Neuronal stem cell (in vitro differentiated cells): ENCODE measurements around the gene EFNB2.

Experiments used
- DNase-seq: peaks from one replicate; pipeline ENCODE4 v3.0.0-alpha.2; 2013; ENCODE audit warnings: low spot score
- H2AFZ ChIP-seq: one replicate; pipeline ENCODE4 v1.6.1; 2013; ENCODE audit warnings: mild to moderate bottlenecking, low read length, inconsistent platforms
- H2AK5ac ChIP-seq: 2 replicates; pipeline ENCODE4 v1.6.1; 2013; ENCODE audit warnings: low read depth, mild to moderate bottlenecking, inconsistent platforms, low read length, moderate library complexity, mixed read lengths
- H2BK120ac ChIP-seq: 2 replicates; pipeline ENCODE4 v1.6.1; 2013; ENCODE audit warnings: low read depth, mild to moderate bottlenecking, inconsistent platforms, low read length, moderate library complexity, mixed read lengths
- H2BK12ac ChIP-seq: one replicate; pipeline ENCODE4 v1.6.1; 2013; ENCODE audit warnings: low read length, inconsistent platforms
- H2BK15ac ChIP-seq: 2 replicates; pipeline ENCODE4 v1.6.1; 2013; ENCODE audit warnings: mild to moderate bottlenecking, low read length, inconsistent platforms, mixed read lengths
- H2BK5ac ChIP-seq: one replicate; pipeline ENCODE4 v1.6.1; 2013; ENCODE audit warnings: inconsistent platforms, mild to moderate bottlenecking, low read length, moderate library complexity
- H3K14ac ChIP-seq: one replicate; pipeline ENCODE4 v1.6.1; 2013; ENCODE audit warnings: low read length, inconsistent platforms
- H3K18ac ChIP-seq: 2 replicates; pipeline ENCODE4 v1.6.1; 2013; ENCODE audit warnings: low read length, inconsistent platforms
- H3K23ac ChIP-seq: 2 replicates; pipeline ENCODE4 v1.6.1; 2013; ENCODE audit warnings: low read depth, mild to moderate bottlenecking, mixed read lengths, low read length, inconsistent platforms; ENCODE audit not compliant: poor library complexity
- H3K27ac ChIP-seq: replicated peaks from 3 replicates; pipeline ENCODE4 v1.5.1; 2013; ENCODE audit warnings: low read length, inconsistent platforms
- H3K27me3 ChIP-seq, 3 experiments: 2 replicates each; pipeline ENCODE4 v1.6.1; 2013; ENCODE audit warnings: low read length in 3 of 3, mild to moderate bottlenecking in 2 of 3, inconsistent platforms in 1 of 3, low read depth in 1 of 3, mixed read lengths in 1 of 3, moderate library complexity in 1 of 3; ENCODE audit not compliant: control insufficient read depth in 3 of 3, insufficient read depth in 3 of 3
- H3K36me3 ChIP-seq, 2 donors: replicated peaks in 1 of 2; 2 replicates each; pipeline ENCODE4 v1.6.1; 2013; ENCODE audit warnings: low read length in 2 of 2; ENCODE audit not compliant: control insufficient read depth in 2 of 2, insufficient read depth in 2 of 2
- H3K4ac ChIP-seq: 2 replicates; pipeline ENCODE4 v1.6.1; 2013; ENCODE audit warnings: inconsistent platforms, mild to moderate bottlenecking, low read length, moderate library complexity
- H3K4me1 ChIP-seq, 2 donors: 1 replicate in 1 of 2; 2 replicates in 1 of 2; pipeline ENCODE4 v1.6.1; 2013; ENCODE audit warnings: low read length in 2 of 2, low read depth in 1 of 2; ENCODE audit not compliant: control insufficient read depth in 2 of 2, insufficient read depth in 1 of 2
- H3K4me2 ChIP-seq: one replicate; pipeline ENCODE4 v1.6.1; 2013; ENCODE audit warnings: mild to moderate bottlenecking, low read length, inconsistent platforms; ENCODE audit not compliant: insufficient read depth, poor library complexity, severe bottlenecking
- H3K4me3 ChIP-seq, 2 donors: 2 replicates each; pipeline ENCODE4 v1.5.1; 2013; ENCODE audit warnings: low read length in 2 of 2, mild to moderate bottlenecking in 2 of 2, inconsistent platforms in 1 of 2, moderate library complexity in 1 of 2
- H3K79me1 ChIP-seq: one replicate; pipeline ENCODE4 v1.6.1; 2013; ENCODE audit warnings: low read depth, mild to moderate bottlenecking, inconsistent platforms, low read length, moderate library complexity
- H3K9ac ChIP-seq: one replicate; pipeline ENCODE4 v1.6.1; 2013; ENCODE audit warnings: mild to moderate bottlenecking, low read depth, low read length, inconsistent platforms; ENCODE audit not compliant: poor library complexity
- H3K9me3 ChIP-seq, 2 donors: replicated peaks in 1 of 2; 2 replicates each; pipeline versions ENCODE3 to v1.6.1; 2013; ENCODE audit warnings: low read length in 2 of 2, mild to moderate bottlenecking in 2 of 2, inconsistent platforms in 1 of 2, low read depth in 1 of 2, mixed read lengths in 1 of 2, moderate library complexity in 1 of 2; ENCODE audit not compliant: control insufficient read depth in 2 of 2, insufficient read depth in 1 of 2
- H4K8ac ChIP-seq: one replicate; pipeline ENCODE4 v1.6.1; 2013; ENCODE audit warnings: low read depth, mild to moderate bottlenecking, inconsistent platforms, low read length, moderate library complexity
- H4K91ac ChIP-seq: one replicate; pipeline ENCODE4 v1.6.1; 2013; ENCODE audit warnings: low read length, low read depth, mild to moderate bottlenecking, inconsistent platforms; ENCODE audit not compliant: poor library complexity
- WGBS, 2 donors: extraction: QIAGEN DNeasy Blood & Tissue Kit; methylation state at CpG; one replicate each; pipeline ENCODE4 v1.1.7; 2013; ENCODE audit warnings: missing lambda C conversion rate in 2 of 2, mixed read lengths in 1 of 2; ENCODE audit not compliant: insufficient read length in 2 of 2, insufficient replicate concordance in 1 of 2; ENCODE audit errors: extremely low coverage in 2 of 2; 5-methylcytosine and 5-hydroxymethylcytosine counted together

The EFNB2 gene

GRCh38 chr13:106558527-106558926, 23.1 kb upstream of the EFNB2 start:
- Histone ChIP-seq H2BK120ac (no peak overlapping the region), H3K9me3 (peaks cover 0 to 35% of the 10 kb centered on the region in 2 donors), H4K91ac (no peak overlapping the region), H3K4me3 (no peak overlapping the region), H4K8ac (no peak overlapping the region), H3K36me3 (peaks cover 22 to 84% of the 10 kb centered on the region in 2 donors), H3K18ac (no peak overlapping the region), H3K27me3 (no peaks in the 10 kb centered on the region), H2BK12ac (no peak overlapping the region), H3K14ac (no peak overlapping the region), H3K4me2 (no peak overlapping the region), H3K79me1 (peaks cover 2% of the 10 kb centered on the region), H2BK15ac (no peak overlapping the region), H3K23ac (no peak overlapping the region), H3K9ac (no peak overlapping the region), H3K4ac (no peak overlapping the region), H2AFZ (no peak overlapping the region), H2BK5ac (no peak overlapping the region), H3K4me1 (peaks cover 5 to 10% of the 10 kb centered on the region in 2 donors), H2AK5ac (no peak overlapping the region), H3K27ac (no peak overlapping the region)
- no peak for DNase-seq

GRCh38 chr13:106555631-106556328, 20.3 kb upstream of the EFNB2 start:
- no peak overlapping the region for H4K91ac ChIP-seq
- peaks cover 25 to 97% of the 10 kb centered on the region in 2 donors for H3K36me3 ChIP-seq
- no peak overlapping the region for H3K18ac ChIP-seq
- H2AK5ac ChIP-seq, result no peak overlapping the region
- no peak overlapping the region for H2BK12ac ChIP-seq
- H3K4me3 ChIP-seq, result no peak overlapping the region
- H3K27me3 ChIP-seq, result no peaks in the 10 kb centered on the region
- no peak overlapping the region for H4K8ac ChIP-seq
- no peak overlapping the region for H2BK15ac ChIP-seq
- H3K9ac ChIP-seq, result no peak overlapping the region
- no peak for DNase-seq
- H2AFZ ChIP-seq, result no peak overlapping the region
- peaks cover 0 to 41% of the 10 kb centered on the region in 2 donors for H3K9me3 ChIP-seq
- no peak overlapping the region for H3K4ac ChIP-seq
- no peak overlapping the region for H2BK120ac ChIP-seq
- H3K4me2 ChIP-seq, result no peak overlapping the region
- no peaks in the 10 kb centered on the region for H3K4me1 ChIP-seq
- no CpG with 5 or more reads among the region's 4 CpGs for WGBS, 2 donors
- H3K14ac ChIP-seq, result no peak overlapping the region
- H3K79me1 ChIP-seq, result peaks cover 2% of the 10 kb centered on the region
- no peak overlapping the region for H2BK5ac ChIP-seq
- H3K27ac ChIP-seq, result no peak overlapping the region
- no peak overlapping the region for H3K23ac ChIP-seq

DNA sequence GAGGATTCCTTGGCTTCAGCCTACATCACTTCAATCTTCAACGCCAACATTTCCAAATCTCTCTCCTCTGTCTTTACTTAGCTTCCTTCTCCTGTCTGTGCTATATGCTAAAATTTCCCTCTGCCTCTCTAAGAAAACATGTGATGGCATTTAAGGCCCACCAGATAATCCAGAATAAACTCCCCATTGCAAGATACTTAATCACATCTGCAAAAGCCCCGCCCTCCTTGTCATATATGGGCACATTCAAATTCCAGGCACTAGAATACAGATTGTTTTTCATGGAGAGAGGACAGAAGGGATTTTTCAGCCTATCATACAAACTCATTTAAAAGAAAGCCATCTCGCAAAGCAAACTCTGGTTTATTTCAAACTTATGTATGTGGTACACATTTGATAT, 16.3 kb upstream of the EFNB2 start:
- Histone ChIP-seq H2AFZ (no peak overlapping the region), H3K27me3 (no peaks in the 10 kb centered on the region), H3K9me3 (peaks cover 0 to 34% of the 10 kb centered on the region in 2 donors), H4K8ac (no peak overlapping the region), H2BK15ac (no peak overlapping the region), H3K4me3 (no peak overlapping the region), H3K36me3 (peaks cover 25 to 100% of the 10 kb centered on the region in 2 donors), H2AK5ac (no peak overlapping the region), H2BK12ac (no peak overlapping the region), H2BK120ac (no peak overlapping the region), H3K79me1 (peaks cover 2% of the 10 kb centered on the region), H4K91ac (no peak overlapping the region), H3K9ac (no peak overlapping the region), H3K4me1 (no peaks in the 10 kb centered on the region), H3K23ac (no peak overlapping the region), H3K27ac (no peak overlapping the region), H3K14ac (no peak overlapping the region), H3K4ac (no peak overlapping the region), H3K18ac (no peak overlapping the region), H2BK5ac (no peak overlapping the region), H3K4me2 (no peak overlapping the region)
- WGBS, 2 donors, result no CpG with 5 or more reads among the region's 3 CpGs
- DNase-seq, result no peak

DNA sequence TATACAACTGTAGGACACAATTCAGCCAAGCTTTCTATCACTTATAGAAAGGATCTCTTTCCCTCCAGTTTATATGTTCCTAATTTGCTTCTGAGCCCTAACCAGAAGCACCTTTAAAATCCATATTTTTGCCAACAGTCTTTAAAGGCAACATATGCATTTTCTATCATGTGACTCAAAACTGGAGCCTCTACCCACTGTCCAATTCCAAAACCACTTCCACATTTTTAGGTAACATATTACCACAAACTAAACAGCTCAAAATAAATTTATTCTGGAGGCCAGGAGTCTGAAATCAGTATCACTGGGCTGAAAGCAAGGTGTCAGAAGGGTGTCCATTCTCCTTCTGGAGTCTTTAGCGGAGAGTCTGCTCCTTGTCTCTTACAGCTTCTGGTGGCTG, 15.9 kb upstream of the EFNB2 start:
- H3K27me3 ChIP-seq, result no peaks in the 10 kb centered on the region
- H3K23ac ChIP-seq, result no peak overlapping the region
- H3K4me2 ChIP-seq, result no peak overlapping the region
- H3K27ac ChIP-seq, result no peak overlapping the region
- H3K9ac ChIP-seq, result no peak overlapping the region
- peaks cover 0 to 30% of the 10 kb centered on the region in 2 donors for H3K9me3 ChIP-seq
- peaks cover 2% of the 10 kb centered on the region for H3K79me1 ChIP-seq
- no peak overlapping the region for H2AFZ ChIP-seq
- H3K14ac ChIP-seq, result no peak overlapping the region
- H2AK5ac ChIP-seq, result no peak overlapping the region
- H2BK120ac ChIP-seq, result no peak overlapping the region
- H3K36me3 ChIP-seq, result peaks cover 25 to 100% of the 10 kb centered on the region in 2 donors
- H2BK5ac ChIP-seq, result no peak overlapping the region
- no peak overlapping the region for H4K8ac ChIP-seq
- no peak for DNase-seq
- H4K91ac ChIP-seq, result no peak overlapping the region
- no peak overlapping the region for H3K18ac ChIP-seq
- H3K4me3 ChIP-seq, result no peak overlapping the region
- H2BK12ac ChIP-seq, result no peak overlapping the region
- no peak overlapping the region for H2BK15ac ChIP-seq
- no peak overlapping the region for H3K4ac ChIP-seq
- no peaks in the 10 kb centered on the region for H3K4me1 ChIP-seq
- WGBS, 2 donors, result no CpG with 5 or more reads among the region's 1 CpG
